Measurements from ENCODE around the gene MAGI2.

The MAGI2 gene

DNA sequence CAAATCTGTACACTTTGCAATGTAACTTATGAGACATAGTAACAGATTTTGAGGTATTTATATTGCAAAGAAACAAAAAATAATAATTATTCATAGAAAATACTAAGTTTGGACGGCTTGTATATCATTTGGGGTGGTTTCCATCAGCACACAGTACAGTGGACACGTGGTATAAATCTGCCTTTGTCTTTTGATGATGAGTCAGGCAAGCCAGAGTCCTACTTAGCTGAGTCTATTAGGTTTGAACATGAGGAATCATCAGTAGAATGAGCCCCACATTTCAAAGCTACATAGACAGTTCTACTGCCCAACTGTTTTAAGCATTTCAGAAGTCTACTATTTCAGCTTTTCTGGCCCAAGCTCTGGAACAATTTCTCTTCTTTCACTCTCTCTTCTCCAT lies 851.7 kb downstream of the MAGI2 start:
- Histone ChIP-seq H3K27ac (ENCODE audit: low read length) (no peak overlapping the region), H3K9ac (ENCODE audit: low read depth, low read length) (no peak overlapping the region), H3K27me3 (ENCODE audit: insufficient read depth, low read length, poor library complexity) (no peaks in the 10 kb centered on the region), H3K79me2 (ENCODE audit: insufficient read depth, low read length) (no peaks in the 10 kb centered on the region), H4K20me1 (ENCODE audit: insufficient read depth, low read length) (no peaks in the 10 kb centered on the region), H3K9me3 (ENCODE audit: insufficient read depth, low read length, severe bottlenecking) (no peaks in the 10 kb centered on the region), H3K4me3 (ENCODE audit: low read depth in 1 of 2, low read length in 2 of 2) (no peak overlapping the region), H2AFZ (ENCODE audit: low read depth, low read length) (no peak overlapping the region), H3K4me1 (ENCODE audit: insufficient read depth, low read length) (no peaks in the 10 kb centered on the region), H3K4me2 (ENCODE audit: insufficient read depth, low read length) (no peak overlapping the region), H3K36me3 (ENCODE audit: insufficient read depth, low read length) (no peaks in the 10 kb centered on the region)
- ATAC-seq (ENCODE audit: insufficient read depth, low read depth): no peak
- TF ChIP-seq, protein P1, sequence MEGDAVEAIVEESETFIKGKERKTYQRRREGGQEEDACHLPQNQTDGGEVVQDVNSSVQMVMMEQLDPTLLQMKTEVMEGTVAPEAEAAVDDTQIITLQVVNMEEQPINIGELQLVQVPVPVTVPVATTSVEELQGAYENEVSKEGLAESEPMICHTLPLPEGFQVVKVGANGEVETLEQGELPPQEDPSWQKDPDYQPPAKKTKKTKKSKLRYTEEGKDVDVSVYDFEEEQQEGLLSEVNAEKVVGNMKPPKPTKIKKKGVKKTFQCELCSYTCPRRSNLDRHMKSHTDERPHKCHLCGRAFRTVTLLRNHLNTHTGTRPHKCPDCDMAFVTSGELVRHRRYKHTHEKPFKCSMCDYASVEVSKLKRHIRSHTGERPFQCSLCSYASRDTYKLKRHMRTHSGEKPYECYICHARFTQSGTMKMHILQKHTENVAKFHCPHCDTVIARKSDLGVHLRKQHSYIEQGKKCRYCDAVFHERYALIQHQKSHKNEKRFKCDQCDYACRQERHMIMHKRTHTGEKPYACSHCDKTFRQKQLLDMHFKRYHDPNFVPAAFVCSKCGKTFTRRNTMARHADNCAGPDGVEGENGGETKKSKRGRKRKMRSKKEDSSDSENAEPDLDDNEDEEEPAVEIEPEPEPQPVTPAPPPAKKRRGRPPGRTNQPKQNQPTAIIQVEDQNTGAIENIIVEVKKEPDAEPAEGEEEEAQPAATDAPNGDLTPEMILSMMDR (IDR thresholded peaks at IDR 0.05; ENCODE audit: borderline replicate concordance, extremely low read depth, low read length, poor library complexity, severe bottlenecking): no peak
- TF ChIP-seq EZH2 (IDR thresholded peaks at IDR 0.05; ENCODE audit: borderline replicate concordance, low read depth, low read length, severe bottlenecking): no peak
- no peak for DNase-seq

DNA sequence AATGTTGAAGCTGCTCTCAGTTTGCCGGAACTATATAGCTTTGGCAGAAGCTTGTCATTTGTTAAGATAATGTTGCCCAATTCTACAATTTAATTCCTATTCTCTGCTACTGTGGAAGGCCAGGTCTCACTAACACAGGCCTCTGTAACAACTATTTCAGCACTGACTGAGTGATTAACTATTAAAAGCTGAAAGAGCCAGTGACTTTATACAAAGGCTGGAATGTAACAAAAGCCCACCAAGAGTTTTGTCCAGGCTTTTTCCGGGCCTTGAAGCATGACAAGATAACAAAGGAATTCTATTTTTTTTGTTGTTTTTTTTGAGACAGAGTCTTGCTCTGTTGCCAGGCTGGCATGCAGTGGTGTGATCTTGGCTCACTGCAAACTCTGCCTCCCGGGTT lies 859.3 kb downstream of the MAGI2 start:
- Histone ChIP-seq H3K9ac (ENCODE audit: low read depth, low read length) (no peak overlapping the region), H4K20me1 (ENCODE audit: insufficient read depth, low read length) (no peaks in the 10 kb centered on the region), H3K27me3 (ENCODE audit: insufficient read depth, low read length, poor library complexity) (peaks cover 2% of the 10 kb centered on the region), H3K4me1 (ENCODE audit: insufficient read depth, low read length) (no peaks in the 10 kb centered on the region), H3K4me3 (ENCODE audit: low read depth in 1 of 2, low read length in 2 of 2) (no peak overlapping the region), H3K9me3 (ENCODE audit: insufficient read depth, low read length, severe bottlenecking) (no peaks in the 10 kb centered on the region), H3K4me2 (ENCODE audit: insufficient read depth, low read length) (no peak overlapping the region), H3K27ac (ENCODE audit: low read length) (no peak overlapping the region), H2AFZ (ENCODE audit: low read depth, low read length) (no peak overlapping the region), H3K36me3 (ENCODE audit: insufficient read depth, low read length) (no peaks in the 10 kb centered on the region), H3K79me2 (ENCODE audit: insufficient read depth, low read length) (no peaks in the 10 kb centered on the region)
- ATAC-seq (ENCODE audit: insufficient read depth, low read depth): no peak
- TF ChIP-seq, protein P1 (IDR thresholded peaks at IDR 0.05; ENCODE audit: borderline replicate concordance, extremely low read depth, low read length, poor library complexity, severe bottlenecking): no peak
- DNase-seq: no peak

- Histone ChIP-seq H3K27me3 (ENCODE audit: insufficient read depth, low read length, poor library complexity) (no peaks in the 10 kb centered on the region), H3K4me1 (ENCODE audit: insufficient read depth, low read length) (no peaks in the 10 kb centered on the region), H3K4me3 (ENCODE audit: low read depth in 1 of 2, low read length in 2 of 2) (no peak overlapping the region), H3K36me3 (ENCODE audit: insufficient read depth, low read length) (no peaks in the 10 kb centered on the region), H3K79me2 (ENCODE audit: insufficient read depth, low read length) (no peaks in the 10 kb centered on the region), H3K9me3 (ENCODE audit: insufficient read depth, low read length, severe bottlenecking) (no peaks in the 10 kb centered on the region), H3K9ac (ENCODE audit: low read depth, low read length) (no peak overlapping the region), H3K27ac (ENCODE audit: low read length) (no peak overlapping the region), H4K20me1 (ENCODE audit: insufficient read depth, low read length) (no peaks in the 10 kb centered on the region), H2AFZ (ENCODE audit: low read depth, low read length) (no peak overlapping the region), H3K4me2 (ENCODE audit: insufficient read depth, low read length) (no peak overlapping the region)
- no peak for ATAC-seq (ENCODE audit: insufficient read depth, low read depth)
- DNase-seq: no peak
- TF ChIP-seq, protein P1 (IDR thresholded peaks at IDR 0.05; ENCODE audit: borderline replicate concordance, extremely low read depth, low read length, poor library complexity, severe bottlenecking): no peak
- no peak for TF ChIP-seq EZH2 (IDR thresholded peaks at IDR 0.05; ENCODE audit: borderline replicate concordance, low read depth, low read length, severe bottlenecking)
These were observed 865.1 kb downstream of the MAGI2 start for GRCh38 chr7:78588393-78588792.

- H3K4me3 ChIP-seq (ENCODE audit: low read depth in 1 of 2, low read length in 2 of 2): no peak overlapping the region
- H2AFZ ChIP-seq (ENCODE audit: low read depth, low read length): no peak overlapping the region
- H3K4me1 ChIP-seq (ENCODE audit: insufficient read depth, low read length): no peaks in the 10 kb centered on the region
- no peaks in the 10 kb centered on the region for H3K79me2 ChIP-seq (ENCODE audit: insufficient read depth, low read length)
- no peaks in the 10 kb centered on the region for H3K9me3 ChIP-seq (ENCODE audit: insufficient read depth, low read length, severe bottlenecking)
- H3K27ac ChIP-seq (ENCODE audit: low read length): no peak overlapping the region
- H3K4me2 ChIP-seq (ENCODE audit: insufficient read depth, low read length): no peak overlapping the region
- H3K36me3 ChIP-seq (ENCODE audit: insufficient read depth, low read length): no peaks in the 10 kb centered on the region
- H3K9ac ChIP-seq (ENCODE audit: low read depth, low read length): no peak overlapping the region
- H3K27me3 ChIP-seq (ENCODE audit: insufficient read depth, low read length, poor library complexity): no peaks in the 10 kb centered on the region
- no peaks in the 10 kb centered on the region for H4K20me1 ChIP-seq (ENCODE audit: insufficient read depth, low read length)
- DNase-seq: no peak
- TF ChIP-seq EZH2 (IDR thresholded peaks at IDR 0.05; ENCODE audit: borderline replicate concordance, low read depth, low read length, severe bottlenecking): no peak
- TF ChIP-seq, protein P1 (IDR thresholded peaks at IDR 0.05; ENCODE audit: borderline replicate concordance, extremely low read depth, low read length, poor library complexity, severe bottlenecking): no peak
- ATAC-seq (ENCODE audit: insufficient read depth, low read depth): no peak
These were observed 865.9 kb downstream of the MAGI2 start for GRCh38 chr7:78587443-78588044.

All from DND-41 (cell line).